SK-MEL-5 (cell line): ENCODE results near the gene PHF21A. TPM values are rescaled to one million over a fixed set of nuclear protein-coding genes. Genes with fewer than 3 reads are reported as not detected.
A peak's percentile ranks its signal among the peaks of the same experiment; 100 is the strongest.

Experiments
- DNase-seq: peaks from one replicate; pipeline ENCODE4 v3.0.0-alpha.2; 2016; ENCODE audit warnings: low read depth, low spot score
- in situ Hi-C: cut with HindIII; loops from 2 replicates; pipeline ENCODE4 v1.10.0; 2016; ENCODE audit warnings: low sequenced_read_pairs, high pct_unique_total_duplicates, low pct_unique_long_range_greater_than_20kb
- polyA plus RNA-seq, 2 experiments: library from polyadenylated mRNA; depleted of rRNA; stranded (reverse); fragments of >200 nt; gene quantifications; 2 replicates each; pipeline ENCODE4 v1.2.3, GENCODE V29; 2015
- total RNA-seq: library from RNA; depleted of rRNA; stranded (reverse); fragments of >200 nt; shearing (Covaris generic); gene quantifications from 2 replicates; pipeline ENCODE4 v1.2.3, GENCODE V29; 2014; rRNA removed

Gene PHF21A
- total RNA-seq, result 15.2 and 15.3 TPM in 2 replicates
- polyA plus RNA-seq (2015; cell fraction: cytosol; rRNA removed), result 22.0 and 43.5 TPM in 2 replicates
- polyA plus RNA-seq (2015; cell fraction: nucleus; rRNA removed), result 35.5 and 45.0 TPM in 2 replicates

DNA sequence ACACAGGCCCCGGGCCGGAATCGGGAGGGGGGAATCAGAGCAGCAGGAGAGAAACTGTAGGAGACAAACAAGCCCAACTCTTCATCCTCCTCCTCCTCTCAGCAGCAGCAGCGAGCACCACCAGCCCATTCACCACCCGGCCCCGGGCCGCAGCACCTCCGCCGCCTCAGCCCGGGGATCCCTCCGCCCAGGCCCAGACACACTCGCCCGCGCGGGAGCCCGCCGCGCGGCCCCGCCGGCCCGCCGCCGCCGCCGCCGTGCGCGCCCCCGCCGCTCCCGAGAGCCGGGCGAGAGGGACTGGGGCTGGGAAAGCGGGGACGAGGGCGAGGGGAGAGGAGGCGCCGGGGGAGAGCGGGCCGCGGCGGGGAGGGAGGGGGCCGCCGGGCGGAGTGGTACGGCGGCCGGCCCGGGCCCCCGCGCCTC, at the start of gene PHF21A:
TSS of gene PHF21A (minus strand) at position 154 of the 423 bp plus-strand sequence. CDS start 37,235 bp downstream, outside the sequence.
- DNase-seq, result peak; percentile 89
- in situ Hi-C loops, result no loop called here

DNA sequence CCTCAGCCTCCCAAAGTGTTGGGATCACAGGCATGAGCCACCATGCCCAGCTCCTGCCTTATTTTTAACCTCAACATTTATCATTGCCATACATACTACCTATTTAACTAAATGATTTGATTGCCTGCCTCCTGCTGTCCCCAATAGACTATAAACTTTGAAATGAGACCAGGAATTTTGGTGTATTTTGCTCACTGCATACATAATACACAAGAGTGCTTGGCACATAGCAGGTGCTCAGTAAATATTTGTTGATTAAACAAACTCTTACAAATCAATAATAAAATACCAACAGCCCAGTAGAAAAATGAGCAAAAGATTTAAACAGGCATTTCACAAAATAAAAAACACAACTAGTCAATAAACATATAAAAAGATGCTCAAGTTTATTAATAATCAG, 49.5 kb upstream of the PHF21A start:
- in situ Hi-C loops, result no loop called here

DNA sequence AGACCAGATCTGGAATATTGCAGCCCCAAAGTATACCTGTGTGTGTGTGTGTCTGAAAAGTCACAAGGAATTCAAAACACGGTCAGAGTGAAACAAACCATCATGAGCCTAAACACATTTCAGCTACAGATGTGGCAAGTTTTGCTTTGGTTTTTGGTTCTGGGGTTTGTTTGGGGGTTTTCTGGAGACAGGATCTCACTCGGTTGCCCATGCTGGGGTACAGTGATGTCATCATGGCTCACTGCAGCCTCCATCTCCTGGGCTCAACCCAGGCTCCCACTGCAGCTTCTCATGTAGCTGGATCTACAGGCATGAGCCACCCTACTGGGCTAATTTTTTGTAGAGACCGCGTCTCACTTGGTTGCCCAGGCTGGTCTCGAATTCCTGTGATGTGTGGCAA, 41.4 kb upstream of the PHF21A start:
- no peak for DNase-seq
- in situ Hi-C loops, result no loop called here

More for the DNA sequence above, 49.5 kb upstream of the PHF21A start:
- DNase-seq, result no peak

DNA sequence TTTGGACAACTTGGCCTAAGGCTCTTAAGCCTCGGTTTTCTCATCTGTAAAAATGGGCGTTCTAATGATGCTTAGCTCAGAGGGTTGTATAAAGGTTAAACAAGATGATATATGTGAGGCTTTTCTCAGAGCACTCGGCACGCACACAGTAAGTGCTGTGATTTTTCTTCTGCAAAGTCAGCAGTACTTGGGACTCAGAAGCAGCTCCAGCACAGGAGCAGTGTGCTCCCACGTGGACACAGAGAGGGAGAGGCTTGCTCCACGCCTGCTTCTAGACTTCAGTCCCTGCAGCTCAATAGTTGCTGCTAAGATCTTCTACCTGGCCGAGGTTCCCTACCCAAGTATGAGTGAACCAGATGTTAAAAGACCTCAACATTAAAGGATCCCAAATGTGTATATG, 39.9 kb upstream of the PHF21A start:
- in situ Hi-C loops, result no loop called here
- DNase-seq, result peak; percentile 28

DNA sequence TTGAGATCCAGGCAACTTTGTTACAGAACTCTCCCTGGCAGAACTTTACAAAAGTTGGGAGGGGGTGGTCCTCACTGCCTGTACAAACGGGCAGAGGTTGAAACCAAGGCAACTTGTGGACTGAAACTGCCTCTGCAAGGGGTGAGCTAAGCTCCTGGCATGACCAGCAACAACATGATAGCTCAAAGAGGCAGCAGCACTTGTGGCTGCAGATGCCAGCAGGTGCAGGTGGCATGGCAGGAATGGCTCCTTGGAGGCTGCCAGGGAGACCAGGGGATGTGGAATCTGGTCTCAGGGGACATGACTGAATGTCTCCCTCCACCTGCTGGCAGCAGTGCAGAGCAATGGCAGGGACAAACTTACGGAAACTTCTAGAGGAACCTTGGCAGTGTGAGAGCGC, 38.8 kb upstream of the PHF21A start:
- in situ Hi-C loops, result no loop called here
- DNase-seq, result no peak

DNA sequence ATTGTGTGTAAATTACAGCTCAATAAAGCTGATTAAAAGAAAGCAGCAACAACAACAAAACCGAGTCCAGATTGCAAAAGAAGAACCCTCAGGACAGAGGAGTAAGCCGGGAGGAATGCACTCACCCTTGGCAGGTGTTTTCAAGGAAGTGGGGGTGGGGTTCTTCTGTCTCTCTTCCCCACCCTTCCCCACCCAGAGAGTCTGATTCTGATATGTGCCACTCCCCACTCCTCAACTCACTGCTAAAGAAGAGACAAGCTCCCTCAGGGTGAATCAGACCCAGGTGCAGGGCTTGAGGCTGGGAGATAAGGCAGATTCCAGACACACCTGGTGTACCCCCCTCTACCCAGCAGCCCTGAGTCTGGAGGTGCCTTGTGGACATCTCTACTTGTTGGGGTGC, 38.4 kb upstream of the PHF21A start:
- in situ Hi-C loops, result no loop called here
- DNase-seq, result no peak

DNA sequence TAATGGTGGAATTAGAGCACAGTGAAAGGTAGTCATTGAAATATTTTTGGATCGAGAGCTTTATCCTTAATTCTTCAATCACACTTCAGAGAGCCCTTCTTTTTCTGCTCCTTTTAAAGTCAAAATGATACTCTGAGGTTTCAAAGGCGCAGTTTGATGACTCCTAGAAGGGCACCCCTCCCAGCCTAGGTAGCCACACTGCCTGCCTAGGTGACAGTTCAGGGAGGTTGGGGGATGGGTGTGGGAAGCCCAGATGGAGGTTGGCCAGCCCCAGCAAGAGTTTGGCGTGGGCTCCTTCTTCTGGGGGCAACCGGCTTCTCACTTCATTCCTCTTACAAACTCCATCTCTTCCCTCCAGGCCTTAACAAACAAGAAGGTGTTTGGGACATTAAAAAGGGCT, 28.6 kb upstream of the PHF21A start:
- in situ Hi-C loops, result no loop called here
- no peak for DNase-seq

DNA sequence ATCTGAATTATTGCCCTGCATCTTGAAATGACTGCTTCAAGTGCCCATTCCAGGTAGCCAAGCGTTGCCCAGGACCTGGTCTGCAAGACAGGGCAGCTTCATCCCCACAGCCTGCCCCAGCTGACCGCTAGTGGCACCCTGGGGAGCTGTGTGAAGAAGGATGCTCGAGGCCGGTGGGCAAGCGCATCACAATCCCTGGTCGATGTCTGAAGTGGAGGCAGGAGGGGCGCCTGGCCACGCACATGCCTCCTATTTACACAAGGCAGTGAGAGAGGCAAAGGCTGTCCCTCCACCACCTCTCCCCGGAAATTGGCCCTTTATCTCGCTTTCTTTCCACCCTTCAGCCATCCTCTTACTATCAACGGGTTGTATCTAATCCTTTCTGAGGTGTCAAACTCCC, 28.1 kb upstream of the PHF21A start:
- DNase-seq, result no peak
- in situ Hi-C loops, result no loop called here

DNA sequence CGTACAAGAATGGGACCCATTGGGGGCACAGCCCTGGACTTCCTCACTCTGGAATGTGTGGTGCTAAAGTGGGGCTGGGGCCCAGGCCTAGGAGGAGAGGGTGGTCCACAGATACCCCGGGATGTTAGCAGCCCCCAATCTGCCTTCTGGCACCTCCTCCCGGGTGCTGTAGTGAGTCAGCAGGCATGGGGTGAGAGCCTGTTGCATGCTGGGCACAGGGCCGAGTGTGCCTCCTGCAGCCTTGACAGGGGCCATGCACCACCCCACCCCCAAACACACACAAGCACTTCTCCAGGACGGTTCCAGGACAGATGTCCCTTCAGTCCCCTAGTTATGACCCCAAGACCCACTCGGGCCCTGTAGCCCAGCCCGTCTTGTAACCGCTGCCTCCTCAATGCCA, 23.5 kb upstream of the PHF21A start:
- no peak for DNase-seq
- in situ Hi-C loops, result no loop called here

DNA sequence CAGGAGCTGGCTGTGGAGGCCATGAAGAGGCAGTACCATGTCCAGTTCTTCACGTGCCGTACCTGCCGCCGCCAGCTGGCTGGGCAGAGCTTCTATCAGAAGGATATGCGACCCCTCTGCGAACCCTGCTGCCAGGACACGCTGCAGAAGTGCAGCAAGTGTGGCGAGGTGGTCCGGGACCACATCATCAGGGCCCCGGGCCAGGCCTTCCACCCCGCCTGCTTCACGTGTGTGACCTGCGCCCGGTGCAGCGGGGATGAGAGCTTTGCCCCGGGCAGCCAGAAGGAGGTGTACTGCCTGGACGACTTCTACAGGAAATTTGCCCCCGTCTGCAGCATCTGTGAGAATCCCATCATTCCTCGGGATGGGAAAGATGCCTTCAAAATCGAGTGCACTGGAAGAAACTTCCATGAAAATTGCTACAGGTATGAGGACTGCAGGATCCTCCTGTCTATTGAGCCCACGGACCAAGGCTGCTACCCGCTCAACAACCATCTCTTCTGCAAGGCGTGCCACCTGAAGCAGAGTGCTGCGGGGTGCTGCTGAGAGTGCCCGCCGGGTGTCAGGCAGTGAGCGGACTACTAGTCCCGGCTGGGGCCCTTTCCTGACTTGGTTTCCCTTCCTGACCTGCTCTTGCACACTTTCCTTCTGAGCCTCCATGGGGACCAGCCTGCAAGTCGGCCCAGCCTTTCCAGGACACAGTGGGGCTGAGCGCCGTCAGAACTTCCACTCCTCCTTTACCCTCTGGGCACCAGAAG, 22.0 kb upstream of the PHF21A start:
- DNase-seq, result no peak
- in situ Hi-C loops, result no loop called here

DNA sequence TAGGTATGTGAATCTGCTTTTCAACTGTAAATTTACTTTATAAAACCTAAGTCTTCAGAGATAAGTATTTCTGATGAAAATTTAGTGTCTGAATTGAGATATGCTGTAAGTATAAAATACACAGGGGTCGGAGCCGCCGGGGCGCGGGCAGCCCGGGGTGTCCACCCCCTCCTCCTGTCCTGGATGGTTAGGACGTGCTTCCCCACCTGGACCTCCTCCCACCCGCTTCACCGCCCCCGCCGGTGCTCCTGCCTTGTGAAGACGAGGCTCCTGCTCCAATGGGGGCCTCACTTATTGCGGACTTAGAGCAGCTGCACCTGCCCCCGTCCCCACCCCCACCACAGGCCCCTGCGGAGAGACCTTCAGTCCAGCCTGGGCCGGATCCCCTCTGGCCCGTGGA, 21.3 kb upstream of the PHF21A start:
- DNase-seq, result no peak
- in situ Hi-C loops, result no loop called here

DNA sequence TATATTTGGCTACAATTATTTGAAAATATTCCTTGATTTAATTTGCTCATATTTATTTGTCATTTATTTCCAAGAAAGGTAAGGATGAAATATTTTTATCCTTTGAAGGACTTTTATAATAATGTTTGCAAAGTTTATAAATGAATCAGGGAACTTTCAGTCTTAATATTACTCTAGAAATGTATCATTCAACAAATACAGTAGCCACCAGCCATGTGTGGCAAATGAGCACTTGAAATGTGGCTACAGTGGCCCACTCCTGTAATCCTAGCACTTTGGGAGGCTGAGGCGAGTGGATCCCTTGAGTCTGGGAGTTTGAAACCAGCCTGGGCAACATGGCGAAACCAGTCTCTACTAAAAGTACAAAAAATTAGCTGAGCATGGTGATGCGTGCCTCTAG, 20.3 kb upstream of the PHF21A start:
- in situ Hi-C loops, result no loop called here
- DNase-seq, result no peak

DNA sequence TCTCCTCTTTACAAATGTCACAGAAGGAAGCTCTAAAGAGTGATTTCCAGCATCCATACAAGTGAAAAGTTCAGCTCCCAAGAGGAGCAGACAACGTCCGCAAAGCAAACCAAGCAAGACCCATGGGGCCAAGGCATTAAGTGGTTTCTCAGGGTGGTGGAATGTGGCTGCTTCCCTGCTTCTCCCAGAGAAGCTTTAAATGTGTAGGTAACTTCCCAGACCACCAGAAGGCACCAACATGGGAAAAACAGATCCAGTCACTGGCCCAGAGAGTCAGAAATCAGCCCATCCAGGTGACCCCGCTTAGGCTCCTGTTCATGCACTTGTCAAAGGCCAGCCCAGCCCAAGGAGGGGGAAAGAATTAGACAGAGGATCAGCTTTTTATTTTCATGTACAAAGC, 13.3 kb upstream of the PHF21A start:
- in situ Hi-C loops, result no loop called here
- DNase-seq, result no peak

DNA sequence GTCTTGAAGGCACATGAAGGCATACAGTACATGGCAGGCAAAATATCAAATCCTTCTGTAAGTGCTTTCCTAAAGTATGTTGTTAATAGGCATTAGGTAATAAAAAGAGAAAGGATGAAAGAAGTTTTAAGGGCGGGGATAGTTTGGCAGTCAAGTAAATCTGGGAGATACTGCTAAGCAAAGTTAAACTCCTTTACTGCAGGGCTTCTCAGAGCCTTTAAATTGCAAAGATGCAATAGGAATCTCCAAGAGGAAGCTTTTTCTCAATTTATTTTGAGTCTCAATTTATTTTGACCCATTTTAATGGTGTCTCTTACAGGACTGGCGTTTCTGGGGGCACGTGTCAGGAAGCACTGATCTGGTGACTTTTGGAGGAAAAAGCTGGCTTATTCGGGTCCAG, 12.8 kb upstream of the PHF21A start:
- DNase-seq, result no peak
- in situ Hi-C loops, result no loop called here

DNA sequence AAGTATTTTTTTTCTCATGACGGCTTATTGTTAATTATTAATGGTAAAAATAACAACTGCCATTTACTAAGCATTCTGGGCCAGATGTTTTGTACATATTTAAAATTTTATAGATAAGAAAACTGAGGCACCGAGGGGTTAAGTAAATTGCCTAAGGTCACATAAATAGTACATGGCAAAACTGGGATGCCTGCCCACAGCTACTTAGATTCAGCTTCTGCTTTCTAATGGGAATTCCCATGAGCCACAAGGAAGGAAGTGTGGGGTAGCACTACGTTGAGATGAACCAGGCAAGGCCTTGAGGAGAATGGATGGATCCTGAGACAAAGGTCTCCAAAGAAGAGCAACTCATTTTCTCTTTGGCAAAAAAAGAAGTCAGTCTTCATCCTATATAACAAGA, 11.9 kb upstream of the PHF21A start:
- no peak for DNase-seq
- in situ Hi-C loops, result no loop called here

DNA sequence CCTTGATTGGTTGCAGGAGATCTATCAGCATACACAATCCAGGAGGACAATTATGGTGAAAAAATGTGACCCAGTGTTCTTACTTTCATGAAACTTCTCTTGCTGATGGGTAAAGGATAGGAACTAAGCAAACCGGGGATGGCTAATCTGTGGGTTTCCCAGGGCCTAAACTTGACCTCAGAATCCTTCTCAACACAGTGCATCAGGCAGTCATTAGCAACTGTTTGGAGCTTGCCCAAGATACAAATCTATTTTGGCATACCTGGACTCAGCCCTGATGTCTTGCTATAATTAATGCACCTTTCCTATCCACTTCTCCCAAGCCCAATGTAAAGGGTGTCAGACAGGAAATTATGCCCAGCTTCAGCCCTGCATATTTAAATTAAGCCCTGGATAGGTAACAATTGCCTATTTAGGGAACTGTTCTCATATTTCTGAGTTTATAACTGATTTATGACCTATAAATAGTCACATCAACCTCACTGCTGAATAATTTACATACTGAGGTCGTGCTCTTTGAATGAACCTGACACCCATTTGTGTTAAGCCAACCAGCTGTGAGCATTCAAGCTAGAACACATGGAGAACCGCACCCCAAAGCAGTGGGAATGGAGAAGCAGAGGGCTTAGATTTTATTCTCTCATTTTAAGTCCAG, 9.2 kb upstream of the PHF21A start:
- in situ Hi-C loops, result no loop called here
- DNase-seq, result no peak

DNA sequence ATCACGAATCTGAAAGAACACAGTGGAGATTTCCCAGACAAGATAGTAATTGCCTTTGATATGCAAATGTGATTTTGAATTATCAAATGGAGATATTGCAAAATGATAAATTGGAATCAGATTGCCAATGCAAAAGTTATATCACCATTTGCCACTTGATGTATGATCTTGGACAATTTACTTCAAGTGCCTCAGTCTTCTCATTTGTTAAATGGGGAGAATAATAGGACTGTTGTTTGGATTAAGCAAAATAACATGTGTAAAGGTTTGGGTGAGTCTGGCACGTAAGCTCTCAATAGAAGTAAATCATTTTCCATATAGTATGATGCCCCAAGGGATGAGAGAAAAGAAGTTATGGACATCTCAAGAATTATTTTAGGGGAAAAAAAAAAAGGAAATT, 7.9 kb upstream of the PHF21A start:
- in situ Hi-C loops, result no loop called here
- DNase-seq, result no peak

DNA sequence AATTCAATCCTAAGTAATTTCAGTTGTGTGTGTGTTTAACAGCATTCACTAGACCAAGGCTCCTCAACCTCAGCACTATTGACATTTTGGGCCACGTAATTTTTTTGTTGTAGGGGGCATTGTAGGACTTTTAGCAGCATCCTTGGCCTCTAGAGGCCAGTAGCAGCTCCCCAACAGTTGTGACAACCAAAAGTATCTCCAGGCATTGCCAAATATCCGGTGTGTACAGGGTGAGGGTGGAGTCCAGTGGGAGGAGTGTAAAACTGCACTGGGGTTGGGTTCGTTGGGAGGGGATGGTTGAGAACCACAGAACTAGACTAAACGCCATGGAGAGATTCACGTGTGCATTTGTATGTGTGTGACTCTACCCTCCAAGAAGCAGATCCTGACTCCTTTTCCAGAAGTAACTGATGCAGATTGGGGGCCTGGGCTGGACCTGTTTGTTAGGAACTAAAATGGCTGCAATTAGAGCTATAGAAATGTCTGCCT, 5.9 kb upstream of the PHF21A start:
- in situ Hi-C loops, result no loop called here
- DNase-seq, result peak; percentile 88

DNA sequence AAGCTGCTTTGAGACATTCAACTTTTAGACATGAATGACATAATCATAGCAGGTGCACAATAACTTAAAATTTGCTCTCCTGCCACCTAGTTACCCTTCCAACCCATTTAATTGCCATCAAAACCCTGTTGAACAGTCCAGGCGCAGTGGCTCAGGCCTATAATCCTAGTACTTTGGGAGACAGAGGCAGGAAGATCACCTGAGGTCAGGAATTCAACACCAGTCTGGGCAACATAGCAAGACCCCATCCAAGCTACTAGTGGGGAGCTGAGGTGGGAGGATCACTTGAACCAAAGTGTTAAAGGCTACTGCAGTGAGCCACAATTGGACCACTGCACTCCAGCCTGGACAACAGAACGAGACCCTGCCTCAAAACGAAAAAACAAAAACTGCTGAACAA, 4.0 kb upstream of the PHF21A start:
- in situ Hi-C loops, result no loop called here
- DNase-seq, result no peak
